ENCODE measurements around the gene WBP4.

WBP4 gene

DNA sequence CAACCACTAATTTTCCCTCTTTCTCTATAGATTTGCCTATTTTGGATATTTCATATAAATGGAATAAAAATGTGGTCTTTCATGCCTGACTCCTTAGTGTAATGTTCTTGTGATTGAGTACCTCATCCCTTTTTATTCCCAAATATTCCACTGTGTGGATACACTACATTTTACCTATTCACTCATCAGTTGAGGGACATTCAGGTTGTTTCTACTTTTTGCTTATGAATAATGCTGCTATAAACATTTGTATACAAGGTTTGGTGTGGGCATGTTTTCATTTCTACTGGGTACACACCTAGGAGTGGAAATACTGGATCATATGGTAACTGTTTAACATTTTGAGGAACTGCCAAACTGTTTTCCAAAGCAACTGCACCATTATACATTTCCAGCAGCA lies 5.1 kb upstream of the WBP4 start:
- H3K27ac Mint-ChIP-seq = no peak overlapping the region
- peaks cover 39 to 80% of the 10 kb centered on the region in 2 donors for H3K4me1 Mint-ChIP-seq
- H3K9me3 Mint-ChIP-seq = no peaks in the 10 kb centered on the region
- peaks cover 11 to 27% of the 10 kb centered on the region in 2 donors for H3K36me3 Mint-ChIP-seq
- H3K27me3 Mint-ChIP-seq = no peaks in the 10 kb centered on the region
- ATAC-seq (replicated peaks) = no peak
- no peak overlapping the region for H3K4me3 Mint-ChIP-seq
- DNase-seq = no peak

- ATAC-seq (replicated peaks) (no peak), DNase-seq (no peak)
- Mint-ChIP-seq H3K9me3 (no peaks in the 10 kb centered on the region), H3K27me3 (no peaks in the 10 kb centered on the region), H3K27ac (no peak overlapping the region), H3K4me3 (peak overlapping the region in 1 of 2 donors; percentile 17), H3K4me1 (peaks cover 37 to 80% of the 10 kb centered on the region in 2 donors), H3K36me3 (peaks cover 11 to 25% of the 10 kb centered on the region in 2 donors)
Measured at GRCh38 chr13:41056826-41057711, 4.2 kb upstream of the WBP4 start.

DNA sequence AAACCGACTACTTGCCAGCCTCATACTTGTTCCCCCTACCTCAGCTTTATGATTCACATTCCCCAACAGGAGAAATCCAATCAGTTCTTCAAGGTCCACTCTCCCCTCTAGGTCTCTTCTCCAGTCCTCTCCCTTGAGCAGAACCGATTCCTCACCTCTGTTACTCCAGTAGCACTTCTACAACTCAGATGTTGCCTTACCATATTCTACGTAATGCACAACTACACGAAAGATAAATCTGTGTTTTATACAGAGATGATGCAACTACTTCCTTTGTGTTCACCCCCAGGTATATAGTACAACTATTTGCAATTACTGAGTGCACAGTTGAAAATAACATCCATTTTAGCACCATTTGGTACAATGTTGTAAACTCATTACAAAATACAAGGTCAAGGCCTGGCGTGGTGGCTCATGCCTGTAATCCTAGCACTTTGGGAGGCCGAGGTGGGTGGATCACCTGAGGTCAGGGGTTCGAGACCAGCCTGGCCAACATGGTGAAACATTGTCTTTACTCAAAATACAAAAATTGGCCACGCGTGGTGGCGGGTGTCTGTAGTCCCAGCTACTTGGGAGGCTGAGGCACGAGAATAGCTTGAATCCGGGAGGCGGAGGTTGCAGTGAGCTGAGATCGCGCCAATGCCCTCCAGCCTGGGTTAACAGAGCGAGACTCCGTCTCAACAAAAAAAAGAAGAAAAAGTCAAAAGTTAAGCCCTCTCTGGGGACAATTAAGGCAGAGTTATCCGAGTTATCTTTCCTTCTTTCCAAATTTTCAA lies 2.8 kb upstream of the WBP4 start:
- H3K4me1 Mint-ChIP-seq = peaks cover 39 to 85% of the 10 kb centered on the region in 2 donors
- peaks cover 11 to 25% of the 10 kb centered on the region in 2 donors for H3K36me3 Mint-ChIP-seq
- H3K4me3 Mint-ChIP-seq = peak overlapping the region; percentile 54 to 99
- no peak for ATAC-seq (replicated peaks)
- DNase-seq = no peak
- H3K9me3 Mint-ChIP-seq = no peaks in the 10 kb centered on the region
- H3K27ac Mint-ChIP-seq = no peak overlapping the region
- H3K27me3 Mint-ChIP-seq = no peaks in the 10 kb centered on the region

- ATAC-seq (replicated peaks) (no peak), DNase-seq (no peak)
- Mint-ChIP-seq H3K36me3 (peaks cover 14 to 25% of the 10 kb centered on the region in 2 donors), H3K27ac (peak overlapping the region; percentile 100), H3K4me3 (peak overlapping the region; percentile 99 to 100), H3K4me1 (peaks cover 37 to 76% of the 10 kb centered on the region in 2 donors), H3K9me3 (no peaks in the 10 kb centered on the region), H3K27me3 (no peaks in the 10 kb centered on the region)
Measured at GRCh38 chr13:41059456-41060081, 1.7 kb upstream of the WBP4 start.

DNA sequence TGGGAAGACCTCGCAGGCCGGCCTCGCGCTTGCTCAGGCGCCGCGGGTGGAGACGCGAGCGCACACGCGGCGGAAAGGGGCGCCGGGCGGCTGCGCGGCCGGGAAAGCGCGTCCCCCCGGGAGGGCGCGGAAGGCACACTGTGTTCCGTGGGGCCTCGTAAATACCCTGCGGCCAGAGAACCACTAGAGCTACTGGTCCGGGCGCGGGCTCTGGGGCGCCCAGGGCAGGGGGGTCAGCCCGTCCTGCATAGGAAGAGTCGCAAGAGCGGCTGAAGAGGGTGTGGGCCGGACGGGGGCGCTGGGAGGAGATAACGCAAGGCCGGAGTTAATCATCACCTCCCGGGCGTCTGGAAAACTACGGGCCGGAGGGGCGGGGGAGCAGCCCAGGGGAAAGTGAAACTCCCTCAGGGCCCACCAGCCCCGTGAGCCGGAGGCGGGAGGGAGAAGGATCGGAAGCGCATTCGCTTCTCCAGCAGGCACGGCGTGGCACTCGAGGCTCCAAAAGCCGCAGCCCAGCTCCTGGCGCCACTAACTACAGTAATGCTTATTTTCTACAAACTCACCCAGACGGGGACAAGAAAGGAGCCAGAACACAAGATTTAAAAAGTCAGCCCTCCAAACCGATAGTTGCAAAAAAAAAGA lies 1.1 kb upstream of the WBP4 start:
- Mint-ChIP-seq H3K27ac (peak overlapping the region; percentile 100), H3K9me3 (no peaks in the 10 kb centered on the region), H3K27me3 (no peaks in the 10 kb centered on the region), H3K4me3 (peak overlapping the region; percentile 99 to 100), H3K4me1 (peaks cover 32 to 70% of the 10 kb centered on the region in 2 donors), H3K36me3 (peaks cover 17 to 28% of the 10 kb centered on the region in 2 donors)
- DNase-seq = peak; percentile 83
- ATAC-seq (replicated peaks) = peak; percentile 46 to 51

DNA sequence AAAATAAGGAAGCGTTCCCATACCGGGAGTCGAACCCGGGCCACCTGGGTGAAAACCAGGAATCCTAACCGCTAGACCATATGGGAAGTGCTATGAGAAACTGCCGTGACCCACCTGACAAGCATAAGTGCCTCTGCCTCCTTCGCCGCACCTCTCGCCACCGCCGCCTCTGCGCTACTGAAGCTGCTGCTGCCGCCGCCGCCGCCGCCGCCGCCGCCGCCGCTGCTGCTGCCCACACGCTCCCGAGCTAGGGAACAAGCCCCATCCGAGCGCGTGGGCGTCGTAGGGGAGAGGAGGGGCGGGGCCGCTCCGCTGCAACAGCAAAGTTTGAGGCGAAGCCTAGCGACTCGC lies 610 bp upstream of the WBP4 start:
- H3K4me1 Mint-ChIP-seq = peaks cover 30 to 66% of the 10 kb centered on the region in 2 donors

DNA sequence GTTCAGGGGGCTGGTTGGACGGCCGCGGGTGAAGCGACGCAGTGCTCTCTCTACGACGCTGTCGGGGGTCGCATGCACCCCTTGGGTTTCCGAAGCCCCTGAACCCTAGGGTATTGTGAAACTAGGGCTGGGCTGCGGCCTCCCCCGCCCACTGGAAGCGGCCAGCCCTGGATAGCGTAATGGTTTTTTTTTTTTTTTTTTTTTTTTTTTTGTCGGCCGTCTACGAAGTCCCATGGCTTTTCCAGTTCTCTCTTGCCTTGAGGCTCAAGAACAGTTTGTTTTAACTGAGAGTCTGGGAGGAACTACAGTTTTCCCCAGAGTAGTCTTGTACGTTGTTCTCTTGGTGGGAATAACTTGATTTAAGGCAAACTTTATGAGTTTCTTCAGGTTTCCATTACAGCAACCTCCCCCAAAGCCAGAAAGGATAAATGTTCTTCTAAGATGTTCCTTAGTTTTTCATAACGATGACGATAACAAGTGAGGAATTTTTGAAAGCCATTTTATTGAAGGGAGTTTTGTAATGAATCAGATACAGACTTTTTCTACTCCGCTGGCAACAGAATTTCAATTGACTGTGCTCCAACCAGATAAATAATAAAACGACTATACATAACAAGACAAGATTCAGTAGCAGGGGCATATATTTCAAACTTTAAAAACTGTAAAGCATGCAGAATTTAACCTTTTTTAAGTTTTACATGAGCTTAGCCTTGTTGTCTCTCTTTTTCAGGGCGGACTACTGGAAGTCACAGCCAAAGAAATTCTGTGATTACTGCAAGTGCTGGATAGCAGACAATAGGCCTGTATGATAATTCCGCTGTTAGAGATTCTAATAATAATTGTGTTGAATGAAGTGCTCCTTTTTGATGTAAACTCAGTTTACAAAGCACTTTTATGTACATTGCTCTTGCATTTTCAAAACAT lies 867 bp downstream of the WBP4 start:
- H3K36me3 Mint-ChIP-seq = peaks cover 18 to 31% of the 10 kb centered on the region in 2 donors
- H3K9me3 Mint-ChIP-seq = no peaks in the 10 kb centered on the region
- DNase-seq (no peak), ATAC-seq (replicated peaks) (peak; percentile 33)
- no peaks in the 10 kb centered on the region for H3K27me3 Mint-ChIP-seq
- H3K27ac Mint-ChIP-seq = peak overlapping the region; percentile 100
- H3K4me3 Mint-ChIP-seq = peak overlapping the region; percentile 99 to 100
- H3K4me1 Mint-ChIP-seq = peaks cover 21 to 51% of the 10 kb centered on the region in 2 donors

More for the DNA sequence above, 610 bp upstream of the WBP4 start:
- Mint-ChIP-seq H3K36me3 (peaks cover 17 to 31% of the 10 kb centered on the region in 2 donors), H3K4me3 (peak overlapping the region; percentile 99 to 100), H3K27me3 (no peaks in the 10 kb centered on the region), H3K27ac (peak overlapping the region; percentile 100), H3K9me3 (no peaks in the 10 kb centered on the region)
- ATAC-seq (replicated peaks) = peak; percentile 65 to 66
- DNase-seq = peak; percentile 83

GRCh38 chr13:41064493-41064892 lies 3.2 kb downstream of the WBP4 start:
- Mint-ChIP-seq H3K4me1 (peaks cover 12 to 31% of the 10 kb centered on the region in 2 donors), H3K4me3 (no peak overlapping the region), H3K36me3 (peaks cover 25 to 33% of the 10 kb centered on the region in 2 donors), H3K27me3 (no peaks in the 10 kb centered on the region), H3K9me3 (no peaks in the 10 kb centered on the region), H3K27ac (no peak overlapping the region)
- no peak for ATAC-seq (replicated peaks)
- DNase-seq = no peak

GRCh38 chr13:41065078-41065477 lies 3.8 kb downstream of the WBP4 start:
- Mint-ChIP-seq H3K36me3 (peaks cover 25 to 33% of the 10 kb centered on the region in 2 donors), H3K4me1 (peaks cover 12 to 25% of the 10 kb centered on the region in 2 donors), H3K27ac (no peak overlapping the region)

DNA sequence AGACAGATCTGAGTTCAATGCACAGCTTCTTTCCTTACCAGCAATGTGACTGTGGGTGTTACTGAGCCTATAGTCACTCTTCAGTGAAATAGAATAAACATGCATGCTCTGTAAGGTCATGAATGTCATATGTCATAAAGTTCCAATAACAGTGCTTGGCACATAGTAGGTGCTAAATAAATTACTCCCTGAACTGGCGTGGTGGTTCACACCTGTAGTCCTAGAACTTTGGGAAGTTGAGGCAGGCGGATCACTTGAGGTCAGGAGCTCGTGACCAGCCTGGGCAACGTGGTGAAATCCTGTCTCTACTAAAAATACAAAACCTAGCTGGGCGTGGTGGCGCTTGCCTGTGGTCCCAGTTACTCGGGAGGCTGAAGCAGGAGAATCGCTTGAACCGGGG lies 13.2 kb downstream of the WBP4 start:
- Mint-ChIP-seq H3K36me3 (peaks cover 51 to 57% of the 10 kb centered on the region in 2 donors), H3K27ac (no peak overlapping the region), H3K27me3 (no peaks in the 10 kb centered on the region), H3K4me3 (no peak overlapping the region), H3K9me3 (peaks cover 0 to 2% of the 10 kb centered on the region in 2 donors), H3K4me1 (peaks cover 0 to 4% of the 10 kb centered on the region in 2 donors)
- DNase-seq (no peak), ATAC-seq (replicated peaks) (no peak)

More at GRCh38 chr13:41065078-41065477, 3.8 kb downstream of the WBP4 start:
- Mint-ChIP-seq H3K9me3 (no peaks in the 10 kb centered on the region), H3K27me3 (no peaks in the 10 kb centered on the region), H3K4me3 (no peak overlapping the region)
- DNase-seq (no peak), ATAC-seq (replicated peaks) (no peak)

DNA sequence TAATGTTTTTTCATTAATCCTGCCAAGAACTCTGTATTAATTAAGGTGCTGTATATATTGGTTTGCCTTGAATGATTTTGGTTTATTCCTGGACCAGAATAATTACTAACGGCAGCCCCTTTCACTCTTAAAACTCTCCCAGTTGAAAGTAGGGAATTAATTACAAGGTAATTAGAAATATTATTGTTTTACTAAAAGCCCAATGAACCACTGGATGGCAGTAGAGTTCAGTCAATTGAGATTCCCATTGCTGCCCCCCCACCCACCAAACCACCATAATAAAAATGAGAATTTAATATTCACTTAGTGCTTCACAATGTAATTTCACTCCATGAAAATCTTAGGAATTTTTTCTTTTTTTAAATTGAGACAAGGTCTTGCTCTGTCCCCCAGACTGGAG lies 13.7 kb downstream of the WBP4 start:
- Mint-ChIP-seq H3K9me3 (peaks cover 0 to 2% of the 10 kb centered on the region in 2 donors), H3K27ac (no peak overlapping the region), H3K27me3 (no peaks in the 10 kb centered on the region), H3K4me1 (peaks cover 0 to 4% of the 10 kb centered on the region in 2 donors), H3K4me3 (no peak overlapping the region), H3K36me3 (peaks cover 54 to 60% of the 10 kb centered on the region in 2 donors)
- ATAC-seq (replicated peaks) (no peak), DNase-seq (no peak)

DNA sequence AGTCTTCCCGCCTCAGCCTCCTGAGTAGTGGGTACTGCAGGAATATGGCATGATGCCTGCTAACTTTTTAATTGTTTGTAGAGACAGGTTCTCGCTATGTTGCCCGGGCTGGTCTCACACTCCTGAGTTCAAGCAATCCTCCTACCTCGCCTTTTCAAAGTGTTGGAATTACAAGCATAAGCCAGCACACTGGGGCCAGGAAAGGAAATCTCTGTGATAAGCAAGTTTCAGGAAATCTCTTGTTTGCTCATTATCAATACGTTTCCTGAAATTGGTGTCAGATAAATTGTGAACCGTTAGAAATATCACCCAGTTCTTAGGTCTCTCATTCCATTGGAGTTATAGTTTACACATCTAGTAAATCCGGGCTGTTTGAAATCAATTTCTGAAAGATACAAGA lies 14.2 kb downstream of the WBP4 start:
- no peak overlapping the region for H3K4me3 Mint-ChIP-seq
- no peaks in the 10 kb centered on the region for H3K27me3 Mint-ChIP-seq
- ATAC-seq (replicated peaks) (no peak), DNase-seq (no peak)
- peaks cover 0 to 2% of the 10 kb centered on the region in 2 donors for H3K9me3 Mint-ChIP-seq
- H3K4me1 Mint-ChIP-seq = peaks cover 0 to 4% of the 10 kb centered on the region in 2 donors
- peaks cover 50 to 59% of the 10 kb centered on the region in 2 donors for H3K36me3 Mint-ChIP-seq
- H3K27ac Mint-ChIP-seq = no peak overlapping the region

DNA sequence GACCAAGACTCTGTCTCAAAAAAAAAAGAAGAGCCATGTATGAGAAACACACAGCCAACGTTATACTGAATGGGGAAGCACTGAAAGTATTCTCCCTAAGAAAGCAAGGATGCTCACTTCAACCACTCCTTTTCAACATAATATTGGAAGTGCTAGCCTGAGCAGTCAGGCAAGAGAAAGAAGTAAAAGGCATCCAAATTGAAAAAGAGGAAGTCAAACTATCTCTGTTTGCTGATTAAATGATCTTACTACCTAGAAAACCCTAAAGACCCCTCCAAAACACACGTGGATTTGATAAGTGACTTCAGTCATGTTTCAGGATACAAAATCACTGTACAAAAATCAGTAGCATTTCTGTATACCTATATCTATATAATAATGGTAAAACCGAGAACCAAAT lies 16.2 kb downstream of the WBP4 start:
- no peak overlapping the region for H3K27ac Mint-ChIP-seq

More for the DNA sequence above, 16.2 kb downstream of the WBP4 start:
- ATAC-seq (replicated peaks) = no peak
- Mint-ChIP-seq H3K4me1 (peaks cover 0 to 4% of the 10 kb centered on the region in 2 donors), H3K4me3 (no peak overlapping the region), H3K27me3 (no peaks in the 10 kb centered on the region), H3K9me3 (peaks cover 0 to 2% of the 10 kb centered on the region in 2 donors), H3K36me3 (peaks cover 44 to 60% of the 10 kb centered on the region in 2 donors)
- DNase-seq = no peak

Data from stimulated activated naive B cell treated with anti-CD40 and anti-IgM and Interleukin-4, amounts not matched to agents 10 μg/mL and 1 μg/mL and 100 μg/mL, for 72 hours (primary cell).